HepG2 (cell line): ENCODE results near the gene TUBB2B. TPM values are rescaled to one million over a fixed set of nuclear protein-coding genes. Genes with fewer than 3 reads are reported as not detected.

Source experiments
- ATF4 ChIP-seq, 2 experiments: fragments of 450-650 bp in 1 of 2; sonication (generic) in 1 of 2; formaldehyde crosslinking; IDR thresholded peaks; 2 replicates each; pipeline versions ENCODE4 v1.5.0 to v1.8.0; 2020 to 2022; ENCODE audit warnings: mild to moderate bottlenecking in 1 of 2, missing genetic modification reagents in 1 of 2
- CSRNP1 ChIP-seq: sonication (generic); formaldehyde crosslinking; IDR thresholded peaks from 2 replicates; pipeline ENCODE4 v1.8.1; 2023; ENCODE audit warnings: mild to moderate bottlenecking, missing genetic modification reagents
- DRAP1 ChIP-seq: IDR thresholded peaks from 2 replicates; pipeline ENCODE4 v1.6.1; 2016; ENCODE audit warnings: missing genetic modification reagents, missing compliant biosample characterization
- MBD4 ChIP-seq: IDR thresholded peaks from 2 replicates; pipeline ENCODE4 v1.6.1; 2012; ENCODE audit warnings: low read length, inconsistent platforms, borderline replicate concordance
- MTF2 ChIP-seq: sonication (generic); formaldehyde crosslinking; IDR thresholded peaks from 2 replicates; pipeline ENCODE4 v1.5.0; 2020; ENCODE audit warnings: missing genetic modification reagents, borderline replicate concordance
- NONO ChIP-seq, 2 experiments: fragments of 450-650 bp in 1 of 2; sonication (generic) in 1 of 2; formaldehyde crosslinking in 1 of 2; IDR thresholded peaks in 1 of 2; conservative IDR thresholded peaks in 1 of 2; 2 replicates each; pipeline versions ENCODE4 v1.6.1 to v1.8.0; 2017 to 2022; ENCODE audit warnings: mild to moderate bottlenecking in 1 of 2, missing genetic modification reagents in 1 of 2, moderate library complexity in 1 of 2
- POLR2G ChIP-seq: fragments of 200-400 bp; formaldehyde crosslinking; IDR thresholded peaks from 2 replicates; pipeline ENCODE4 v1.6.1; 2018; ENCODE audit warnings: mild to moderate bottlenecking, low read depth, low read length, moderate library complexity
- SIN3A ChIP-seq: IDR thresholded peaks from 2 replicates; pipeline ENCODE4 v1.6.1; 2011; ENCODE audit warnings: low read depth, mild to moderate bottlenecking, control low read depth, low read length, borderline replicate concordance
- SOX13 ChIP-seq, 3 experiments: fragments of 450-650 bp in 1 of 3; sonication (generic) in 1 of 3; formaldehyde crosslinking in 1 of 3; IDR thresholded peaks in 2 of 3; conservative IDR thresholded peaks in 1 of 3; 2 replicates each; pipeline versions ENCODE4 v1.5.0 to v1.6.1; 2016 to 2020; ENCODE audit warnings: antibody characterized with exemption in 1 of 3, mild to moderate bottlenecking in 1 of 3, missing compliant biosample characterization in 1 of 3, missing genetic modification reagents in 1 of 3, moderate library complexity in 1 of 3
- ZHX2 ChIP-seq, 2 experiments: sonication (generic) in 1 of 2; formaldehyde crosslinking in 1 of 2; IDR thresholded peaks; 2 replicates each; pipeline versions ENCODE4 v1.6.1 to v1.9.0; 2014 to 2022; ENCODE audit warnings: antibody characterized with exemption in 1 of 2, borderline replicate concordance in 1 of 2, inconsistent platforms in 1 of 2, low read depth in 1 of 2, missing genetic modification reagents in 1 of 2
- ZNF234 ChIP-seq: sonication (generic); formaldehyde crosslinking; conservative IDR thresholded peaks from 2 replicates; pipeline ENCODE4 v1.5.1; 2020; ENCODE audit warnings: mild to moderate bottlenecking, missing genetic modification reagents
- polyA plus RNA-seq, 8 experiments: library from polyadenylated mRNA; depleted of rRNA in 3 of 8; stranded (reverse) in 7 of 8; unstranded in 1 of 8; fragments of >200 nt; fragmentation: Illumina TruSeq in 4 of 8; extraction: Trizol in 4 of 8; gene quantifications; 2 replicates each; pipeline versions ENCODE4 v1.2.1 to v1.2.3, GENCODE V29; 2011 to 2016; ENCODE audit warnings: low read depth in 4 of 8, missing spikeins in 1 of 8, mixed read lengths in 1 of 8; ENCODE audit not compliant: insufficient read depth in 1 of 8
- total RNA-seq, 5 experiments: library from RNA; depleted of rRNA; stranded (reverse); fragments of >200 nt; fragmentation: Illumina TruSeq; extraction: Trizol; gene quantifications; 2 replicates each; pipeline ENCODE4 v1.2.3, GENCODE V29; 2016; ENCODE audit warnings: low read depth in 1 of 5

TUBB2B gene
- total and polyA plus RNA-seq, 2 of the 13 experiments (the other 11 are each of a cell fraction or from before 2014, with no cell fraction given): 10.3 to 23.6 TPM

GRCh38 chr6:3227363-3228045 is at the start of gene TUBB2B (continued):
- TF ChIP-seq ZHX2 (IDR thresholded peaks at IDR 0.05; ENCODE audit: low read depth) (no peak), ZHX2 (CRISPR knock-in tag; IDR thresholded peaks at IDR 0.05; ENCODE audit: borderline replicate concordance) (no peak), SIN3A (peak; percentile 52; the same call in 1 of the 2 replicates), MTF2 (CRISPR knock-in tag) (peak; percentile 76; the same call in 1 of the 2 replicates), NONO (IDR thresholded peaks at IDR 0.05) (no peak), NONO (CRISPR knock-in tag; conservative IDR thresholded peaks at IDR 0.05) (no peak), POLR2G (peak; percentile 81), MBD4 (no peak), DRAP1 (CRISPR knock-in tag) (0 out of 2 replicates have a peak, but pooled peaks have one; percentile 51), ZNF234 (CRISPR knock-in tag) (no peak), ATF4 (CRISPR knock-in tag; IDR thresholded peaks at IDR 0.05) (peak in 1 of 2 experiments; percentile 90; a peak in 2 of 4 replicates), SOX13 (IDR thresholded peaks at IDR 0.05) (no peak), SOX13 (CRISPR knock-in tag; conservative IDR thresholded peaks at IDR 0.05 in 1 of 2, IDR thresholded peaks at IDR 0.05 in 1 of 2) (0 out of 4 replicates have a peak, but pooled peaks of 1 of the 2 experiments have one; percentile 10), CSRNP1 (CRISPR knock-in tag) (0 out of 2 replicates have a peak, but pooled peaks have one; percentile 29)
